Kidney (tissue), 14 donors: ENCODE measurements around the gene HSPH1. TPM values are rescaled to one million over a fixed set of nuclear protein-coding genes. Genes with fewer than 3 reads are reported as not detected.

Experiments
- DNase-seq, 5 donors: peaks; one replicate each; pipeline ENCODE4 v3.0.0-alpha.2; 2013 to 2020
- FAIRE-seq: peaks from 2 replicates; lab custom pipeline; 2012; peaks lifted over from hg19 to GRCh38; lab: Jason Lieb, UNC
- H3K27ac ChIP-seq, 2 donors: one replicate each; pipeline ENCODE4 v1.7.0; 2013; ENCODE audit warnings: low read depth in 2 of 2, low read length in 2 of 2, inconsistent platforms in 1 of 2
- H3K27me3 ChIP-seq: one replicate; pipeline ENCODE4 v1.7.1; 2013; ENCODE audit warnings: low read length, inconsistent platforms; ENCODE audit not compliant: control insufficient read depth, insufficient read depth
- H3K36me3 ChIP-seq, 3 donors: one replicate each; pipeline versions ENCODE4 v1.7.0 to v1.7.1; 2013; ENCODE audit warnings: low read length in 3 of 3, control low read depth in 1 of 3, inconsistent platforms in 1 of 3; ENCODE audit not compliant: insufficient read depth in 3 of 3, control insufficient read depth in 2 of 3
- H3K4me1 ChIP-seq, 3 donors: one replicate each; pipeline versions ENCODE4 v1.7.0 to v1.7.1; 2013; ENCODE audit warnings: low read length in 3 of 3, inconsistent platforms in 1 of 3, low read depth in 1 of 3; ENCODE audit not compliant: control insufficient read depth in 2 of 3, insufficient read depth in 2 of 3
- H3K4me3 ChIP-seq, 3 donors: one replicate each; pipeline versions ENCODE4 v1.7.0 to v1.8.1; 2013; ENCODE audit warnings: low read length in 3 of 3, control low read depth in 1 of 3, inconsistent platforms in 1 of 3
- H3K9ac ChIP-seq, 3 donors: one replicate each; pipeline versions ENCODE4 v1.7.0 to v1.7.1; 2013; ENCODE audit warnings: low read length in 3 of 3, control low read depth in 1 of 3, inconsistent platforms in 1 of 3
- H3K9me3 ChIP-seq, 3 donors: one replicate each; pipeline versions ENCODE4 v1.7.0 to v1.7.1; 2013; ENCODE audit warnings: low read length in 3 of 3, control low read depth in 1 of 3, inconsistent platforms in 1 of 3; ENCODE audit not compliant: control insufficient read depth in 2 of 3, insufficient read depth in 1 of 3
- intact Hi-C: fragments of 100-400 bp; cut with DNase I; formaldehyde crosslinking; loops from one replicate; pipeline ENCODE4 v1.11.1; 2022
- polyA plus RNA-seq: library from polyadenylated mRNA; stranded (reverse); fragments of 350-450 nt; fragmentation: Illumina TruSeq; extraction: RNeasy Lipid Tissue Mini Kit (QIAGEN cat#74804); gene quantifications from one replicate; pipeline ENCODE4 v1.2.3, GENCODE V29; 2014; ENCODE audit warnings: low read depth, low replicate concordance; ENCODE audit not compliant: insufficient read depth
- total RNA-seq: library from RNA; stranded (reverse); fragmentation: NEBNext Ultra II Directional; extraction: Animal tissue kit (Norgen Biotek cat#: 25700); gene quantifications from one replicate; pipeline ENCODE4 v1.2.1, GENCODE V29; 2021
- TF ChIP-seq, protein P1 (sequence below): IDR thresholded peaks from 3 replicates; pipeline ENCODE4 v1.5.1; 2012; ENCODE audit warnings: mild to moderate bottlenecking, moderate library complexity, borderline replicate concordance; ENCODE audit not compliant: insufficient read depth; ENCODE audit errors: extremely low read depth
- donor health status: control.
- donor health status: control.
- donor health status: control.
- donor health status: control.
- donor health status: control.
- donor health status: DM: yes; HTN: yes; CAD: no.
- donor health status: Normal renal cell carcinoma (clear cell type).

HSPH1 gene
- total and polyA plus RNA-seq, 2 donors from 2014 or later = 46.2 to 66.2 TPM

GRCh38 chr13:31150315-31150985 is 11.3 kb downstream of the HSPH1 start:
- Histone ChIP-seq H3K9me3 (no peaks in the 10 kb centered on the region), H3K36me3 (peaks cover 2 to 61% (median 58%) of the 10 kb centered on the region in 3 donors), H3K4me1 (no peaks in the 10 kb centered on the region), H3K27ac (no peak overlapping the region), H3K4me3 (no peak overlapping the region), H3K9ac (no peak overlapping the region), H3K27me3 (no peaks in the 10 kb centered on the region)
- TF ChIP-seq, protein P1, sequence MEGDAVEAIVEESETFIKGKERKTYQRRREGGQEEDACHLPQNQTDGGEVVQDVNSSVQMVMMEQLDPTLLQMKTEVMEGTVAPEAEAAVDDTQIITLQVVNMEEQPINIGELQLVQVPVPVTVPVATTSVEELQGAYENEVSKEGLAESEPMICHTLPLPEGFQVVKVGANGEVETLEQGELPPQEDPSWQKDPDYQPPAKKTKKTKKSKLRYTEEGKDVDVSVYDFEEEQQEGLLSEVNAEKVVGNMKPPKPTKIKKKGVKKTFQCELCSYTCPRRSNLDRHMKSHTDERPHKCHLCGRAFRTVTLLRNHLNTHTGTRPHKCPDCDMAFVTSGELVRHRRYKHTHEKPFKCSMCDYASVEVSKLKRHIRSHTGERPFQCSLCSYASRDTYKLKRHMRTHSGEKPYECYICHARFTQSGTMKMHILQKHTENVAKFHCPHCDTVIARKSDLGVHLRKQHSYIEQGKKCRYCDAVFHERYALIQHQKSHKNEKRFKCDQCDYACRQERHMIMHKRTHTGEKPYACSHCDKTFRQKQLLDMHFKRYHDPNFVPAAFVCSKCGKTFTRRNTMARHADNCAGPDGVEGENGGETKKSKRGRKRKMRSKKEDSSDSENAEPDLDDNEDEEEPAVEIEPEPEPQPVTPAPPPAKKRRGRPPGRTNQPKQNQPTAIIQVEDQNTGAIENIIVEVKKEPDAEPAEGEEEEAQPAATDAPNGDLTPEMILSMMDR = no peak
- DNase-seq (no peak), FAIRE-seq (no peak)
- intact Hi-C loops = no loop called here

DNA sequence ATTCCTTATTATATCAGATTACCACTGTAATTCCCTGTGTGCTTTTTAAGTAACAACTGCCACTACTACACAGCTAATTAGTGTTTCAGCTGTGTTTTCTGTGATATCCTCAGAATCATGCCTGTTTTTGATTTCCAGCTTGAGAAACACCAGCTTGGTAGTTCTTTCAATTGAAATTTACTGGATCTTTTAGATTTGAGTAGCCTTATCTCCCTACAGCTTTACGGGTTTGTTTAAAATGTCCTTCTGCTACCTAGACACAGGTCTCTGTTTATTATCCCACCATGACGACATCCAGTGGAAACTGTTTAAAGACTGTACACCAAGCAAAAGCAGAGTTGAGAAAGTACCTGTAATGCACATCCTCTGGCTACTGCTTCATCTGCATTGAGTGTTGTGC is 12.1 kb downstream of the HSPH1 start:
- TF ChIP-seq, protein P1 = no peak
- intact Hi-C loops = no loop called here
- H3K4me1 ChIP-seq = no peaks in the 10 kb centered on the region
- H3K36me3 ChIP-seq = peaks cover 2 to 65% (median 56%) of the 10 kb centered on the region in 3 donors
- no peak overlapping the region for H3K4me3 ChIP-seq
- FAIRE-seq (no peak), DNase-seq (no peak)
- no peak overlapping the region for H3K27ac ChIP-seq
- no peak overlapping the region for H3K9ac ChIP-seq
- H3K9me3 ChIP-seq = no peaks in the 10 kb centered on the region
- H3K27me3 ChIP-seq = no peaks in the 10 kb centered on the region

DNA sequence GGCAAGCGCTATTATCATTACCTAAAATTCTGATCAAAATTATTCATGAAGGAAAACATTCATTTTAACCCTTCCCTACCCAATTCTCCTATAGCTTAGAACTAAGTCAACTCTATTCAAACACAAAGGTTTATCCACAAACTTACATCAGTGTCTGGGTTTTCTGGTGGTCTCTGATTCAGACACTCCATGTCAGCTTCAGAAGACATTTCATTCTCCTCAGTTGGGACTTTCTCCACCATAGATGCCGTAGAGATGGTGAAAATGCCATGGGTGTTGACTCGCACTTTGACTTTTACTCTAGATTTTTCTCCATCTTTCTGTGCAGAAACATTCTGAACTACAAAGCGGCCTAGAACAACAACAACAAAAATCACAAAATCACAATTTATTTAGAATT is 16.3 kb downstream of the HSPH1 start:
- no peaks in the 10 kb centered on the region for H3K9me3 ChIP-seq
- no peak overlapping the region for H3K4me3 ChIP-seq
- H3K27ac ChIP-seq = no peak overlapping the region
- no peaks in the 10 kb centered on the region for H3K4me1 ChIP-seq
- intact Hi-C loops = no loop called here
- H3K36me3 ChIP-seq = peaks cover 2 to 78% (median 50%) of the 10 kb centered on the region in 3 donors
- H3K27me3 ChIP-seq = no peaks in the 10 kb centered on the region
- no peak for DNase-seq
- TF ChIP-seq, protein P1 = no peak
- no peak overlapping the region for H3K9ac ChIP-seq
- FAIRE-seq = no peak
